ENCODE data around the gene B4GALNT2.

B4GALNT2 gene

GRCh38 chr17:49191409-49191916, 58.9 kb downstream of the B4GALNT2 start:
- TF ChIP-seq MYC (IDR thresholded peaks at IDR 0.05; ENCODE audit: low read depth, low read length) (no peak), CTCF (IDR thresholded peaks at IDR 0.05; ENCODE audit: low read depth, low read length) (no peak), MAX (IDR thresholded peaks at IDR 0.05; ENCODE audit: low read depth, low read length) (no peak), POLR2A (IDR thresholded peaks at IDR 0.05; ENCODE audit: extremely low read depth, insufficient read length) (no peak)
- H3K4me3 ChIP-seq (ENCODE audit: low read depth, low read length): peak overlapping the region; percentile 74
- DNase-seq (ENCODE audit: low read depth): no peak

GRCh38 chr17:49191917-49192741, 59.6 kb downstream of the B4GALNT2 start:
- peak; percentile 36 for TF ChIP-seq CTCF (IDR thresholded peaks at IDR 0.05; ENCODE audit: low read depth, low read length)
- TF ChIP-seq POLR2A (IDR thresholded peaks at IDR 0.05; ENCODE audit: extremely low read depth, insufficient read length): peak; percentile 49
- peak; percentile 91 for TF ChIP-seq MAX (IDR thresholded peaks at IDR 0.05; ENCODE audit: low read depth, low read length)
- TF ChIP-seq MYC (IDR thresholded peaks at IDR 0.05; ENCODE audit: low read depth, low read length): peak; percentile 95
- DNase-seq (ENCODE audit: low read depth): peak; percentile 91
- peak overlapping the region; percentile 74 for H3K4me3 ChIP-seq (ENCODE audit: low read depth, low read length)

GRCh38 chr17:49193513-49194296, 61.1 kb downstream of the B4GALNT2 start:
- TF ChIP-seq CTCF (IDR thresholded peaks at IDR 0.05; ENCODE audit: low read depth, low read length) (no peak), MYC (IDR thresholded peaks at IDR 0.05; ENCODE audit: low read depth, low read length) (no peak), MAX (IDR thresholded peaks at IDR 0.05; ENCODE audit: low read depth, low read length) (peak; percentile 77)
- peak; percentile 80 for DNase-seq (ENCODE audit: low read depth)
- peak overlapping the region; percentile 74 for H3K4me3 ChIP-seq (ENCODE audit: low read depth, low read length)

- H3K4me3 ChIP-seq (ENCODE audit: low read depth, low read length): peak overlapping the region; percentile 74
- TF ChIP-seq POLR2A (IDR thresholded peaks at IDR 0.05; ENCODE audit: extremely low read depth, insufficient read length) (no peak), MYC (IDR thresholded peaks at IDR 0.05; ENCODE audit: low read depth, low read length) (no peak), CTCF (IDR thresholded peaks at IDR 0.05; ENCODE audit: low read depth, low read length) (no peak), MAX (IDR thresholded peaks at IDR 0.05; ENCODE audit: low read depth, low read length) (no peak)
- no peak for DNase-seq (ENCODE audit: low read depth)
These were observed 61.7 kb downstream of the B4GALNT2 start for GRCh38 chr17:49194297-49194607.

GRCh38 chr17:49195751-49196150, 63.2 kb downstream of the B4GALNT2 start:
- H3K4me3 ChIP-seq (ENCODE audit: low read depth, low read length): no peak overlapping the region
- DNase-seq (ENCODE audit: low read depth): no peak
- TF ChIP-seq MAX (IDR thresholded peaks at IDR 0.05; ENCODE audit: low read depth, low read length) (no peak), CTCF (IDR thresholded peaks at IDR 0.05; ENCODE audit: low read depth, low read length) (no peak), POLR2A (IDR thresholded peaks at IDR 0.05; ENCODE audit: extremely low read depth, insufficient read length) (no peak), MYC (IDR thresholded peaks at IDR 0.05; ENCODE audit: low read depth, low read length) (no peak)
